T-helper 2 cell treated with Interferon-gamma antibody and Interleukin-4, amounts not matched to agents 100 ng/mL and 5 ng/mL, for 36 hours (primary cell): ENCODE results near the gene TBC1D32. TPM values are rescaled to one million over a fixed set of nuclear protein-coding genes. Genes with fewer than 3 reads are reported as not detected.
"Not testable (repeated sequence)": the region's sequence is repeated elsewhere in the genome, so short reads cannot be mapped to it uniquely, and the experiment has no call there.

Experiments
- intact Hi-C: fragments of 100-400 bp; cut with micrococcal nuclease; formaldehyde crosslinking; loops from one replicate; pipeline ENCODE4 v1.15.1; 2023
- total RNA-seq: library from RNA; stranded (reverse); gene quantifications from 2 replicates; pipeline ENCODE4 v1.2.3, GENCODE V29; 2022

The TBC1D32 gene
- total RNA-seq, 1 donor from 2014 or later = 11.0 TPM

DNA sequence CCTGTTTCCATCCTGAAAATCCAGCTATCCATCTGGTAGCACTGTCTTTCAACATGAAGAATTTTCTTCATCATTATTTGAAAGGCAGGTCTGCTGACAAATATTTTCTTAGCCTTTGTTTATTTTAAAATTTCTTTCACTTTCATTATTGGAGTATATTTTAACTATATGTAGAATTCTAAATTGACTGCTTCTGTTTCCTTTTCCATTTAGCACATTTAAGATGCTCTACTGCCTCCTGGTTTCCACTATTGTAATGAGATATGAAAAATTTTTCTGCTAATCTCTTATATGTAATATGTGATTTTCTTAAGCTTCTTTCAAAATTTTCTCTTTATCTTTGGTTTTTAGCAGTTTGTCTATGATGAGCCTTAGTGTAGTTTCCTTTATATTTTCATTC is 97.3 kb downstream of the TBC1D32 start:
- intact Hi-C loops = loop anchor here (2.0 kb wide), 1 partner anchor 182 kb away; no protein-coding TSS in a partner anchor

DNA sequence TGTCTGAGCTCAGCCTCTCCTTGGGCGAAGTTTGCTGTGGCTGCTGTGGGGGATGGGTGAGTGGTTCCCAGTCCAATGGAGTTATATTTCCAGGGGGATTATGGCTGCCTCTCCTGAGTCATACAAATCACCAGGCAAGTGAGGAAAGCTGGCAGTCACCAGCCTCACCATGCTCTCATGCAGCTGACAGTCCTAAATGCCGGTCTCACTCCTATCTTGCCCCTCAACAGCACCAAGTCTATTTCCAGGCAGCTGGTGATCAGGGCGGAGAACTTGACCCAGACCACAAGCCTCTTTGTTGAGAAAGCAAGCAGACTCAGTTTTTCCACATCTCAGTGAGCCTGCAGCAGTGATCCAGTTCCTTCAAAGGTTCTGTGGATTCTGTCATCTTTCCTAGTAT is 98.9 kb downstream of the TBC1D32 start:
- intact Hi-C loops = no loop called here

DNA sequence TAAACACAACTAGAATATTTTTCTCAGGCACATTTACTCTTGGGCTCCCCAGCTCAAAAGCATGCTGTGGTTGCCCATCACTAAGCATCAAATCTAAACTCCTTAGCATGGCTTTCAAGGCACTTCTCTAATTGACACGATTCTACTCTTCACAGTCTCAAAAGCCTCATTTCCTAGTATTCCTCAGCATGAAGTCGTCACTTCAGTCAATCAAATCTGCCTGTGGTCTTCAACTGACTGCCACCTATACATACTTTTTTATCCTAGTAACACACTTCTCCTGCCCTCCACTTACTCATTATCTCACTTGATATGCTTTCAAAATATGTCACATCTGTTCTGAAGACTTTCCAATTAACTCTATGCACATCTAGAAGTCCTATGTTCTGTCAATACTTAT is 110.3 kb downstream of the TBC1D32 start:
- intact Hi-C loops = no loop called here

DNA sequence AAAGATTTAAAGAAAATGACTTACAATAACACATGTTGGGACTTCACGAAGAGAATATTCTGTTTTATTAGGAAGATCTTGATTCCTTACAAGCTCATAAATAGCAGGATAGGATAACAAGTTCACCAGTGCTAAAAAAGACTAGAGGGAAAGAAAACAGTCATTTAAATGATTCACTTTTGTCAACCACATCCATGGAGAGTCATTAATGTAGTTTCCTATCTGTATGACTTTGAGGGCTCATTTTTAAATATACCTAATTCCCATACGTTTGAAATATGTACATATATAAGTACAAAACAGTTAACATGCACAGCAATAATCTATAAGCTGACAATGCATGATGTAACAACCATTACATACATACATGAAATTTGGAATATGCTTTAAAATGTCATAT is 111.1 kb downstream of the TBC1D32 start:
- intact Hi-C loops = no loop called here

DNA sequence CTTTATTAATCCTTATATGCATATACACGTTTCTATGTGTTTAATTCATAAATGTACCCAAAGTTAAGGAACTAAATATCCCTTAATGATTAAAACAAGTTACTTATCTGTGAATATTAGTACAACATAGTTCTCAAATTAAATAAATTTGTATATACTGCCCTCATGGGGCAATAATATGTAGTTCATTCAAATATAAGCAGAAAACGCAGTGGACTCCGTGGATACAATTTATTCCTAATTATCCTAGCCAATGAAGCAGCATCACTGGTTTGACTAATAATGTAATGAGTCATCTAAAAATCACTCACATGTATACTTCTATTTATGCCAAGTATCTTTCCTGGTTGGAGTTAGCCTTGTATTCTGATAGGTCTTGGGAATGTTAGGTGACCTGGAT is 111.6 kb downstream of the TBC1D32 start:
- intact Hi-C loops = no loop called here

DNA sequence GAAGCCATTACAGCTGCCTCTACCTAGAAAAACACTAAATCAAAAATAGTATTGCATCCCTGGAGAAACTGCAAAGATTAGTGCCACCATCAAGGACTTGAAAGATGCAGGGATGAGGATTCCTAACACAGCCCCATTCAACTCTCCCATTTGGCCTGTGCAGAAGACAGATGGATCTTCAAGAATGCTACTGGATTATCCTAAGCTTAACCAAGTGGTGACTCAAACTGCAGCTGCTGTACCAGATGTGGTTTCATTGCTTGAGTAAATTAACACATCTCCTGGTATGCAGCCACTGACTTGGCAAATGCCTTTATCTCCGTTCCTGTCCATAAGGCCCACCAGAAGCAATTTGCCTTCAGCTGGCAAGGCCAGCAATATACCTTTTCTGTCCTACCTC is 117.4 kb downstream of the TBC1D32 start:
- intact Hi-C loops = no loop called here

DNA sequence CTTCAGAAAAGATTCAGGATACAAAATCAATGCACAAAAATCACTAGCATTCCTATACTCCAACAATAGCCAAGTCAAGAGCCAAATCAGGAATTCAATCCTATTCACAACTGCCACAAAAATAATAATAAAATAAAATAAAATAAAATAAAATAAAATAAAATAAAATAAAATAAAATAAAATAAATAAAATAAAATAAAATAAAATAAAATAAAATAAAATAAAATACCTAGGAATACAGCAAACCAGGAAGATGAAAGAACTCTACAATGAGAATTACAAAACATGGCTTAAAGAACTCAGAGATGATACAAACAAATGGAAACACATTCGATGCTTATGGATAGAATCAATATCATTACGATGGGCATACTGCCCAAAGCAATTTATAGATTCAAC is 120.9 kb downstream of the TBC1D32 start:
- intact Hi-C loops = not testable (repeated sequence)

DNA sequence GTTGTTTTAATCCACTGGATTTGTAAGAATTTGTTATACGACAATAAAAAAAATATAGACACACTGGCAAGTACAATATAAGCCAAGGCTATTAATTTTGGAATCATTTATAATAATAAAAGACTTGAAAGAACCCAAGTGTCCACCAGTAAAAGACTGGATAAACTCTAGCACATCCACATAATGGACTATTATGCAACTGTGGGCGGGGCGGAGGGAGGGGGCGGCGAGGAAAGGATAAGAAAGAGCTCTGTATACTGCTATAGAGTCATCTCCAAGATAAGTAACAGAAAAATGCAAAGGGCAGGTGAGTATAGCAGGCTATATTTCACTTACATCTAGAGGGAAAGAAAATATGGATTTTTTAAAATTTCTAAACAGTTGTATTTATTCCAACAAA is 123.3 kb downstream of the TBC1D32 start:
- intact Hi-C loops = no loop called here

DNA sequence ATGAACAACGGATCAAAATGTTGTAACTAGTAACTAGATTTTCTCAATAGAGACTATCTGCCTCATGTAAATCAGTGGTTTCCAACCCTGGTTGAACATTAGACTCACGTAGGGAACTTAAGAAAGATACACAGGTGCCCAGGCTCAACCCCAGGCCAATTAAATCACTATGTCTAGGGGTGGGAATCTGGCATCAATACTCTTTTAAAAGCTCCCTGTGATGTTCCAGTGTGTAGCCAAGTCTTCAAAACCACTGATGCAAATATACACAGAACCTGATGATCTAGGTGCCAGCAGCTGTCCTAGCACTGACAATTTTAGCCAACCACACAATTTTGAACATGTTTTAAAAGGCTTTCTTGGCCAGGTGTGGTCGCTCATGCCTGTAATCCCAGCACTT is 128.7 kb downstream of the TBC1D32 start:
- intact Hi-C loops = no loop called here

DNA sequence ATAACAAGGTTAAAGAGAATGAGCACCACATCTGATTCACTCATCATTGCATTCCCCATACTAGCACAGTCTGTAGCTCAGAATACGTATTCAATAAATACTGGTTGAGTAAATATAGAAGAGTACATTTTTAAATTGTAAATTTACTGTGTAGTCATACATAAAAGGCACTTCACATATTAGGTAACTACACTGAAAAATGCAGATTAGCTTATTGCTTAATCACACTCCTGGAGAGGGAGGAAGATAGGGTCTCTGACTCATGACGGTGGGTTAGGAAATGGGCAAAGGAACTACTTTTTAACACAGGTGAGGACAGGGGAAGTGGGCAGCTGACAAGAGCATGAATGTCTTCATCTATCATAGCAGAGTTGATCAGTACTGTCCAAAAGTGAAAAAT is 133.2 kb downstream of the TBC1D32 start:
- intact Hi-C loops = no loop called here

DNA sequence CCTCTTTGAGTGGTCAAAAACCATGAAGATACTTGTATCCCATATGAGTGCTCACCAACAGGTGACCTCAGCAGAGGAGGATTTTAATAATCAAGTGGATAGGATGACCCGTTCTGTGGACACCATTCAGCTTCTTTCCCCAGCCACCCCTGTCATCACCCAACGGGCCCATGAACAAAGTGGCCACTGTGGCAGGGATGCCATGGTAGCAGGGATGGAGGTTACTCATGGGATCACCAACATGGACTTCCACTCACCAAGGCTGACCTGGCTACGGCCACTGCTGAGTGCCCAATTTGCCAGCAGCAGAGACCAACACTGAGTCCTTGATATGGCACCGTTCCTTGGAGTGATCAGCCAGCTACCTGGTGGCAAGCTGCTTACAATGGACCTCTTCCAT is 138.2 kb downstream of the TBC1D32 start:
- intact Hi-C loops = not testable (repeated sequence)

DNA sequence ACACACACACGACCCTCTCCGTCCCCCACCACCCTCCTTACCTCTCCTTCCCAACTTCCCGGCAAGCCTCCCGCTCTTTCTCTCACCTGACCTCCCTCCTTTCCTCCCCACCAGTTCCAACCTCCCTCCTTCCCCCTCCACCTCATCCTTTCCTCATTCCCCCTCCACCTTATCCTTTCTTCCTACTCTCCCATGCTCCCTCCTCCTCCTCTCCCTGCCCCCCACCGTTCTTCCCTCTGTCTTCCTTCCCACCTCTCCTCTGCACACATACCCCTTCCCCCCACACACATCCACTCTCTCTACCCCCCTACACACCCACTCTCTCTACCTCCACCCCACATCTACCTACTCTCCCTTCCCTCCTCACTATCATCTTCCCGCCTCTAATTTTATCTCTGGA is 144.2 kb downstream of the TBC1D32 start:
- intact Hi-C loops = no loop called here

DNA sequence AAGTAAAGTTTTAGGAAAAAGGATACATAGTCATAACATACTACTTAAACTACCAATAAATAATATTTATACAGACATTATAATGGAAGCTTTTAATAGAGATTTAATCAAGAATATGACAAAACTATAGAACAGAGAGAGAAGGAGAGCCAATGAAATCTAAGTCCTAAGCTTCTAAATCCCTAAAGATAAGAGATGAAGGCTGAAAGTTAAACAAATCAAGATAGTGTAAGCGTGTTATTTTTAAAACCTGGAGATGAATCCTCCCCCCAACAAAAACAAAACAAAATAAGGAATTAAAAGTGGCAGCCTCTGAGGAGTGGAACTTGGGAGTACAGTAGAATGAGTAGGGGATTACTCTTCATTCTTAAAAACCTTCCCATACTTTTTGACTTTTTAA is 145.9 kb downstream of the TBC1D32 start:
- intact Hi-C loops = no loop called here

DNA sequence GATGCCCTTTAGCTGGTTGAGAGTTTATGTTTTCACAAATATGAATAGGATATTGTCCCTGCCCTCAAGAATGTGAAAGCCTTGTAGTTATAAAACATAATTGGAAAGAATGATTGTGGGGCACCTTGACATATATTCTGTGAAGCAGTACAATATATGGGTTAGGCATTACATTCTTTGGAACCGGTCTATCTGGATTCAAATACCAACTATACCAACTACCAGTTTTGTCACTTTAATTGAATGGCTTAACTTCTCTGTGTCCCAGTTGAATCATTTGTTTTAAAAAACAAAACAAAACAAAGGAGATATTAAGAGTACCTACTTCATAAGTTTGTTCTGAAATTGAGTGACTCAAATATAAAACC is 146.5 kb downstream of the TBC1D32 start:
- intact Hi-C loops = no loop called here

DNA sequence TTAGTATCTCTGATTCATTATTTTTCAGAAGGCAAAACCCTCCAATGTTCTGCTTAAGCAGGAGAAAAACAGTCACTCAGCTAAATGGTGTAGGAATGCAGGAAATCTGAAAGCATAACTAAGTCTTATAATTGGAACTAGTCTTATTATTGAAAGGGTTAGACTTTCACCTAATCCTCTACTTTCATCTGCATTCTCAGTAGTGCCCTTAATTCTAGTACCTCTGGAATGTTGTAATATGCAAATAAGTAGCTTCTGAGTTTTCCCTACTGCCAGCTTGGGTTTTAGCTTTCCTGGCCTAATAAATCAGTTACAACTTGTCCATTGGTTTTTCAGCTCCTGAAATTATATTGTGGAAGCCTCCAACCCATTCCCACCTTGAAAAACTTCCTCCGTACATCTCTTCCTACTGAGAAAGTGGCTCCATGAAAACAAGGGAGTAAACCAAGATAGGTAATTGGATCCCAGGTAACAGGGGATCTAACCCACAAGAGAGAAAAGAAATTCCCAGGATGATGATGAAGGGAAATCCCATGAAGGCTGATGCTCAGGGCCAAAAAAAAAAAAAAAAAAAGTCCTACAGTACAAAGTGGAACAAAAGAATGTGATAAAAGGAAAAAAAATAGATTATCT is 147.0 kb downstream of the TBC1D32 start:
- intact Hi-C loops = no loop called here

DNA sequence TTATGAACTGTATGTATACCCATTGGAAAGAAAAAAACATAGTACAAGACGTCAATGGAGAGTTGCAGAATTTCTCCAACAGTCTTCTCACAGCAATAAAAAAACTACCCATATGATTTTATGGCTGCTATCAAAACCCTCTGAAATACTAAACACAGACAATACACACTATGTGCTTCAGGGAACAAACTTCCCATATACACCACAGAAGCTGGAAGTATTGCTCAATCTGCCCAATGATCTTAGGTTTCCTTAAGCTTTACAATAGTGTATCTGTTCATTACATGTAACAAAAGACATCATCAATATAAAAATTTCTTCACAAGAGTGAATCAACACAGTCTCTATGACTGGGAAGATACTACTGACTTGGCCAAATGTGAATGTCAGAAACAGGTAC is 150.5 kb downstream of the TBC1D32 start:
- intact Hi-C loops = no loop called here

DNA sequence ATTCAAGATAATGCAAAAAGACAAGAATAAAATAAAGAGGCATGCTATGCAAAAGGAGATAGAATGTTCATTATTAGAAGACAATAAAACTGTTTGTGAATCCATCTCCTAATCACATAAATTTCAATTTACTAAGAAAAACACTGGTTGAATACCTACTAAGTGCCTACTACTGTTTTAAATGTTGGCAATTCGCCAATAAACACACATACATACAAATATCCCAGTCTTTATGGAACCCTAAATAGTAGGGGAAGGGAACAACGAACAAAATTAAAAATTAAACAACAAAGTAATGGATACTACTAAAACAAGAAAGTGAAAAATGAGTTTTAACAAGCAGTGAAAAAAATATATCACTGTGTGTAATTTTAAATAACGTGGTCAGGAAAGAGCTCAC is 158.5 kb downstream of the TBC1D32 start:
- intact Hi-C loops = no loop called here

DNA sequence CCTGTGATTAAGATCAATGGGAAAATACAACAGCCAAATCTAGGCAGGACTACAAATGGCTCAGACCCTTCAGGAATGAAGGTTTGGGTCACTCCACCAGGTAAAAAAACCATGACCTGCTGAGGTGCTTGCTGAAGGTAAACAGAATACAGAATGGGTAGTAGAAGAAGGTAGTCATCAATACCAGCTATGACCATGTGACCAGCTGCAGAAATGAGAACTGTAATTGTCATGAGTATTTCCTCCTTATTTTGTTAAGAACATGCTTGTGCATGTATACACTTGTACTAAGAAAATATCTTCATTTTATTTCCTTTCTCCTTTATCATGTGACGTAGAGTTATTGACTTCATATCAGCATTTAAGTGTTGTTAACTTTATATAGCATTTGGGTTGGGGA is 161.8 kb downstream of the TBC1D32 start:
- intact Hi-C loops = not testable (repeated sequence)

DNA sequence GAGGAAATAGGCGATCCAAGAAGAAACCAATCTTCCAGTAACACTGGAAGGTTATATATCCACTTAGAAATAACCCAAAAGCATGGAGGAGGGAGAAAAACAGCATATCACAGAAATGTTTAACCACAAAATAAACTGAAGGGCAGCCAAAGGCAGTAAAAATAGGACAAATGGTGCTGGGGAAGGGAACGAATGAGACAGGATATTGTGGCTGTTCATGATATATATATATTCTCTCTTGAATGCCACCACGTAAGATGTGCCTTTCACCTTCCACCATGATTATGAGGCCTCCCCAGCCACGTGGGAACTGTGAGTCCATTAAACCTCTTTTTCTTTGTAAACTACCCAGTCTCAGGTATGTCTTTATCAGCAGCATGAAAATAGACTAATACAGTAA is 162.4 kb downstream of the TBC1D32 start:
- intact Hi-C loops = no loop called here

DNA sequence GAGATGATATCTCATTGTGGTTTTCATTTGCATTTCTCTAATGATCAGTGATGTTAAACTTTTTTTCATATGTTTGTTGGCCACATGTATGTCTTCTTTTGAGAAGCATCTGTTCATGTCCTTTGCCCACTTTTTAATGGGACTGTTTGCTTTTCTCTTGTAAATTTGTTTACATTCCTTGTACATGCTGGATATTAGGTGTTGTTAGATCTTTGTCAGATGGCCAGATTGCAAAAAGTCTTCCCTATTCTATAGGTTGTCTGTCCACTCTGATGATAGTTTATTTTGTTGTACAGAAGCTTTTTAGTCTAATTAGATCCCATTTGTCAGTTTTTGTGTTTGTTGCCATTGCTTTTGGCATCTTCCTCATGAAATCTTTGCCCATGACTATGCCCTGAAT is 172.4 kb downstream of the TBC1D32 start:
- intact Hi-C loops = no loop called here

DNA sequence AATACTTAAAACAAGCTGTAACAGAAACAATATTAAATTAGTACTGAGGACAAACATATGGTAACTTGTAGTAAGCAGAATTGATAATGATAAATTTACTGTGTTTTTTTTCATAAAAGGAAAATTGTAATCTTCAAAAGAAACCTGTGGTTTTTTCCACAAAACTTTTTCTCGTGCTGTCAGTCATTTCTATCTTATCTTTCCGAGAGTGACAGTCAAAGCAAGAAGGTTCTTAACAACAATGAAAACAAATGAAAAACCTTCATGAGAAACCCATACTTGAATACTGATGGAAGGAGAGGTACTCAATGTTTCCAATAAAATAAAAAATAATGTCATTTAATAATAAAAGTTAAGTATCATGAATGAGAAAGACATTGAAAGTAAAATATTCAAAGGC is 174.0 kb downstream of the TBC1D32 start:
- intact Hi-C loops = no loop called here

DNA sequence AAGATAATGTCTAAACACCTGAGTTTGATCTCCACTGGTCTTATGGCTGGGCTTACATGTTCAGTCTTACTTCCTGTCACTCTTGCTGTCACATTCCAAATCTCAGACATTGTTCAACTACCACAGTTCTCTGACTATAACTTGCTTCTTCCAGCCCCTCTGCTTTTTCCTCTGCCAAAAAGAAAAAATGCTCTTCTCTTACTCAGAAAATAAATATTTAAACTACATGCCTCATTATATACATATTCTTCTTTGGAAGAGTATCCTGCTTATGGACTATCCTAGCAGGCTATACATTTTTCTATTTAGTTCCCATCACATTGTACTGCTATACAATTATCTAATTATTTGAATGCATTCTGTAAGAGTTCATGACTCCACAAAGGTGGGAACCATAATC is 175.4 kb downstream of the TBC1D32 start:
- intact Hi-C loops = no loop called here

DNA sequence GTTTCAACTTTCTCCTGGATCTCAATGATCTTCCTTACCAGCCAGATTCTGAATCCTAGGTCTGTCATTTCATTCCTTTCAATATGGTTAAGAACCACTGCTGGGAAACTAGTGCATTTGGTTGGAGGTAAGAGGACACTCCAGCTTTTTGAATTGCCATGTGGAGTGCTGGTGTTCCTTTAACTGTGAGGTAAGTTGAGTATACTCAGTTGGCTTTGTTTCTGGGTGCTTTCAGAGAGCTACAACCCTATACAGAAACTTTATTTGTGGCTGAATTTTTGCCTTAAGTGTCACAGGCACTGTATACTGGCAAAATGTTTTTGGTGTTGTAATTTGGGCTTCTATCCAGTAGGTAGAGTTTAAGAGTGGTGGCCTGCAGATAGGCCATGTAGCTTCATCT is 175.8 kb downstream of the TBC1D32 start:
- intact Hi-C loops = no loop called here

DNA sequence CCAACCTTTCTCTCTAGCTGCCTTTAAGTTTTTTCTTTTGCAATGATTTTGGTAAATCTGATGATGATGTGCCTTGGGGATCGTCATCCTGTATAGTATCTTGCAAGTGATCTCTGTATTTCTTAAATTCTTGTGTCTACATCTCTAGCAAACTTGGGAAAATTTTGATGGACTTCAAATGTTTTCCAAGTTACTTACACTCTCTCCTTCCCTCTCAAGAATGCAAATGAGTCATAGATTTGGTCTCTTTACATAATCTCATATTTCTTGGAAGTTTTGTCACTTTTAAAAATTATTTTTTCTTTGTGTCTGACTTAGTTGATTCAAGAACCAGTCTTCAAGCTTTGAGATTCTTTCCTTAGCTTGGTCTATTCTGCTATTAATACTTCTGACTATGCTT is 176.4 kb downstream of the TBC1D32 start:
- intact Hi-C loops = no loop called here
